Upper lobe of left lung (tissue), 6 donors: ENCODE measurements around the gene LRRK1. TPM values are rescaled to one million over a fixed set of nuclear protein-coding genes. Genes with fewer than 3 reads are reported as not detected.

Experiments used
- ATAC-seq, 2 donors: fragments of 200-7000 bp; cut with Tn5 transposase; one replicate each; pipeline ENCODE4 v1.9.1; 2022; ENCODE audit warnings: mild to moderate bottlenecking in 2 of 2, moderate library complexity in 2 of 2; ENCODE audit not compliant: low FRiP score in 2 of 2
- DNase-seq, 2 donors: peaks; one replicate each; pipeline ENCODE4 v3.0.0-alpha.2; 2019 to 2020
- H3K27ac ChIP-seq, 4 donors: fragments of 200-600 bp; sonication (generic); one replicate each; pipeline ENCODE4 v1.5.1; 2016 to 2019
- H3K27me3 ChIP-seq, 4 donors: fragments of 200-600 bp; sonication (generic); one replicate each; pipeline ENCODE4 v1.5.1; 2017 to 2019
- H3K36me3 ChIP-seq, 4 donors: fragments of 200-600 bp; sonication (generic); one replicate each; pipeline ENCODE4 v1.5.1; 2016 to 2019
- H3K4me1 ChIP-seq, 4 donors: fragments of 200-600 bp; sonication (generic); one replicate each; pipeline ENCODE4 v1.5.1; 2018 to 2019
- H3K4me3 ChIP-seq, 4 donors: fragments of 200-600 bp; sonication (generic); one replicate each; pipeline ENCODE4 v1.5.1; 2017 to 2019; ENCODE audit warnings: mild to moderate bottlenecking in 2 of 4, moderate library complexity in 1 of 4
- H3K9me3 ChIP-seq, 4 donors: fragments of 200-600 bp; sonication (generic); one replicate each; pipeline ENCODE4 v1.5.1; 2018 to 2019
- CTCF ChIP-seq, 6 experiments: fragments of 450-650 bp in 4 of 6; fragments of 200-600 bp in 2 of 6; sonication (generic) in 2 of 6; IDR thresholded peaks; one replicate each; pipeline ENCODE4 v1.5.1; 2016 to 2019; ENCODE audit warnings: antibody characterized with exemption in 6 of 6
- EP300 ChIP-seq, 4 donors: sonication (generic); formaldehyde crosslinking; IDR thresholded peaks; one replicate each; pipeline ENCODE4 v1.5.1; 2017; ENCODE audit warnings: antibody characterized with exemption in 4 of 4, control low read depth in 2 of 4
- POLR2A ChIP-seq, 4 donors: fragments of 450-650 bp; IDR thresholded peaks; one replicate each; pipeline ENCODE4 v1.5.1; 2016 to 2017; ENCODE audit warnings: antibody characterized with exemption in 4 of 4, mild to moderate bottlenecking in 2 of 4
- POLR2AphosphoS5 ChIP-seq, 2 donors: sonication (generic); formaldehyde crosslinking; IDR thresholded peaks; one replicate each; pipeline ENCODE4 v1.5.1; 2017; ENCODE audit warnings: antibody characterized with exemption in 2 of 2
- WGBS, 2 donors: methylation state at CpG; one replicate each; pipeline ENCODE4 v1.1.5; 2017 to 2018; 5-methylcytosine and 5-hydroxymethylcytosine counted together
- total RNA-seq, 6 donors: library from RNA; depleted of rRNA in 4 of 6; stranded (reverse); fragments of >200 nt in 4 of 6; gene quantifications; one replicate each; pipeline versions ENCODE4 v1.1.0 to v1.2.1, GENCODE V29; 2016 to 2021
- donor health status: DM: no; HTN: no; CAD: no; lungs with moderate emphysema.
- donor health status: DM: no; HTN: yes; CAD: no; lungs with severe emphysema.

Gene LRRK1
- total RNA-seq, 6 donors from 2014 or later: 15.0 to 47.1 (median 31.2) TPM

- no peaks in the 10 kb centered on the region for H3K4me1 ChIP-seq
- no peak overlapping the region for H3K4me3 ChIP-seq
- H3K27me3 ChIP-seq: no peaks in the 10 kb centered on the region
- WGBS, 2 donors: 63 to 77% methylated on average over 12 to 16 of the region's 16 CpGs
- H3K36me3 ChIP-seq: peaks cover 7 to 70% (median 22%) of the 10 kb centered on the region in 4 donors
- no peak for DNase-seq
- no peak overlapping the region for H3K27ac ChIP-seq
- no peaks in the 10 kb centered on the region for H3K9me3 ChIP-seq
- no peak for TF ChIP-seq POLR2A (IDR thresholded peaks at IDR 0.05)
- TF ChIP-seq EP300 (IDR thresholded peaks at IDR 0.05): no peak
- no peak for TF ChIP-seq CTCF (IDR thresholded peaks at IDR 0.05)
- no peak for TF ChIP-seq POLR2AphosphoS5 (IDR thresholded peaks at IDR 0.05)
- ATAC-seq: no peak
These were observed 140.5 kb downstream of the LRRK1 start for GRCh38 chr15:101059381-101060341.

GRCh38 chr15:101060576-101061551 is 141.7 kb downstream of the LRRK1 start:
- Histone ChIP-seq H3K9me3 (no peaks in the 10 kb centered on the region), H3K27me3 (no peaks in the 10 kb centered on the region), H3K36me3 (peaks cover 0 to 64% (median 23%) of the 10 kb centered on the region in 4 donors), H3K4me1 (no peaks in the 10 kb centered on the region), H3K27ac (no peak overlapping the region), H3K4me3 (no peak overlapping the region)
- TF ChIP-seq EP300 (IDR thresholded peaks at IDR 0.05): no peak
- TF ChIP-seq CTCF (IDR thresholded peaks at IDR 0.05): no peak
- no peak for TF ChIP-seq POLR2A (IDR thresholded peaks at IDR 0.05)
- TF ChIP-seq POLR2AphosphoS5 (IDR thresholded peaks at IDR 0.05): no peak
- DNase-seq: no peak
- 80 to 86% methylated on average over 30 to 34 of the region's 35 CpGs for WGBS, 2 donors
- no peak for ATAC-seq

GRCh38 chr15:101062063-101062462 is 142.9 kb downstream of the LRRK1 start:
- no peaks in the 10 kb centered on the region for H3K4me1 ChIP-seq
- ATAC-seq: no peak
- H3K9me3 ChIP-seq: no peaks in the 10 kb centered on the region
- H3K36me3 ChIP-seq: peaks cover 0 to 70% (median 29%) of the 10 kb centered on the region in 4 donors
- 81 to 85% methylated on average over 7 of the region's 7 CpGs for WGBS, 2 donors
- DNase-seq: no peak
- no peak overlapping the region for H3K27ac ChIP-seq
- no peak overlapping the region for H3K4me3 ChIP-seq
- TF ChIP-seq POLR2AphosphoS5 (IDR thresholded peaks at IDR 0.05): no peak
- no peak for TF ChIP-seq CTCF (IDR thresholded peaks at IDR 0.05)
- no peak for TF ChIP-seq POLR2A (IDR thresholded peaks at IDR 0.05)
- no peak for TF ChIP-seq EP300 (IDR thresholded peaks at IDR 0.05)
- H3K27me3 ChIP-seq: no peaks in the 10 kb centered on the region

GRCh38 chr15:101062471-101063171 is 143.5 kb downstream of the LRRK1 start:
- Histone ChIP-seq H3K4me1 (no peaks in the 10 kb centered on the region), H3K9me3 (no peaks in the 10 kb centered on the region), H3K27ac (no peak overlapping the region), H3K36me3 (peaks cover 0 to 70% (median 29%) of the 10 kb centered on the region in 4 donors), H3K4me3 (no peak overlapping the region), H3K27me3 (no peaks in the 10 kb centered on the region)
- 93 to 94% methylated on average over 17 to 18 of the region's 18 CpGs for WGBS, 2 donors
- DNase-seq (no peak), ATAC-seq (no peak)
- TF ChIP-seq CTCF (IDR thresholded peaks at IDR 0.05) (no peak), EP300 (IDR thresholded peaks at IDR 0.05) (no peak), POLR2A (IDR thresholded peaks at IDR 0.05) (no peak), POLR2AphosphoS5 (IDR thresholded peaks at IDR 0.05) (no peak)
